Measurements from ENCODE around the gene BMI1.
A peak's percentile ranks its signal among the peaks of the same experiment; 100 is the strongest.
"Not testable (repeated sequence)": the region's sequence is repeated elsewhere in the genome, so short reads cannot be mapped to it uniquely, and the experiment has no call there.

Gene BMI1

DNA sequence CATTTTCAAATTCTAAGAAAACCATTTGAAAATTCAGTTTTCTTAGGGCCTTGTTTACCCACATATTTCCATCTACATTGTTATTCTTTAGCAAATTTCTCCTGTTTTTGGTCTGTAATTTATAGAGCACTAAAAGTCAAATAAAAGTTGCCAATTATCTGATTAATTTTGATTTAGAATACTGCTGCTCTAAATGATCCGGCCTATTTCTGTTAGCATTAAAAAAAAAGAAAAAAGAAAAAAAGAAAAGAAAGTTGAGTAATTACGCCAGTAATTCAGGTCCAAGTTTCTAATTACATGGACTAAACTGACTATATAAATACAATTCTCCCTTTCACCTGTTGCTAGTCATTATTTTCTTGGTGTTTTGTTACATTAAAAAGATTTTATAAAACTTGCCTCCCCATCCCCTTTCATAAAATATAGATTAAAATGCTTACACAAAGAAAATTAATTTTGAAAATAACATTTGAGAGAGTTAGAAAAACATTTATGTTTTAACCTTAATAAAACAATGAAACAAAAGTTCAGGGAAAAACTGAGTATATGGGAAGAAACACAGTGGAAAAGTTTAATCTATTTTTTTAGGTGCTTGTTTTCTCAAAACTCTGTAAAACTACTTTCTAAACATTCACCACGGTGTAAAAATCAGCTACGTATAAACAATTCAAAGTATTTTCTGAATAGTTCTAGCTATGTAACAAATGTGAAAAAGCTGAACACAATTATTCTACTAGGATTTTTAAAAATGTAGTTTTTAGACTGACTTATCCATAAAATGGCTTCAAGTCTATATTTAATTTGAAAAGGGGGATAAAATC lies 11.5 kb upstream of the BMI1 start:
- no peak for TF ChIP-seq ELF4 (IDR thresholded peaks at IDR 0.05)
- TF ChIP-seq FOXM1 (IDR thresholded peaks at IDR 0.05; ENCODE audit: borderline replicate concordance) = no peak
- TF ChIP-seq FOXA1 (IDR thresholded peaks at IDR 0.05) = no peak
- peak; percentile 61; the same call in 1 of the 2 replicates for TF ChIP-seq CTBP1 (IDR thresholded peaks at IDR 0.05; ENCODE audit: borderline replicate concordance)
- TF ChIP-seq HDGF (IDR thresholded peaks at IDR 0.05; ENCODE audit: borderline replicate concordance) = no peak
- TF ChIP-seq LEF1 (IDR thresholded peaks at IDR 0.05; ENCODE audit: borderline replicate concordance) = no peak
- TF ChIP-seq ZNF384 (IDR thresholded peaks at IDR 0.05) = peak; percentile 89
- TF ChIP-seq FOXK2 (IDR thresholded peaks at IDR 0.05) = no peak
- no peak for TF ChIP-seq TARDBP (IDR thresholded peaks at IDR 0.05)
- TF ChIP-seq, protein P1, sequence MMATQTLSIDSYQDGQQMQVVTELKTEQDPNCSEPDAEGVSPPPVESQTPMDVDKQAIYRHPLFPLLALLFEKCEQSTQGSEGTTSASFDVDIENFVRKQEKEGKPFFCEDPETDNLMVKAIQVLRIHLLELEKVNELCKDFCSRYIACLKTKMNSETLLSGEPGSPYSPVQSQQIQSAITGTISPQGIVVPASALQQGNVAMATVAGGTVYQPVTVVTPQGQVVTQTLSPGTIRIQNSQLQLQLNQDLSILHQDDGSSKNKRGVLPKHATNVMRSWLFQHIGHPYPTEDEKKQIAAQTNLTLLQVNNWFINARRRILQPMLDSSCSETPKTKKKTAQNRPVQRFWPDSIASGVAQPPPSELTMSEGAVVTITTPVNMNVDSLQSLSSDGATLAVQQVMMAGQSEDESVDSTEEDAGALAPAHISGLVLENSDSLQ (IDR thresholded peaks at IDR 0.05) = peak; percentile 84
- no peak for TF ChIP-seq L3MBTL2 (conservative IDR thresholded peaks at IDR 0.05)
- no peak for TF ChIP-seq ARNT (IDR thresholded peaks at IDR 0.05)
- no peak for TF ChIP-seq SP1 (IDR thresholded peaks at IDR 0.05)
- TF ChIP-seq NFRKB (IDR thresholded peaks at IDR 0.05) = no peak
- no peak for TF ChIP-seq SUZ12 (IDR thresholded peaks at IDR 0.05)
- TF ChIP-seq BHLHE40 (IDR thresholded peaks at IDR 0.05; ENCODE audit: borderline replicate concordance) = no peak
- ChIA-PET POLR2A (no interaction called here), CTCF (no interaction called here)
- no peak for DNase-seq (ENCODE audit: extremely low spot score)

DNA sequence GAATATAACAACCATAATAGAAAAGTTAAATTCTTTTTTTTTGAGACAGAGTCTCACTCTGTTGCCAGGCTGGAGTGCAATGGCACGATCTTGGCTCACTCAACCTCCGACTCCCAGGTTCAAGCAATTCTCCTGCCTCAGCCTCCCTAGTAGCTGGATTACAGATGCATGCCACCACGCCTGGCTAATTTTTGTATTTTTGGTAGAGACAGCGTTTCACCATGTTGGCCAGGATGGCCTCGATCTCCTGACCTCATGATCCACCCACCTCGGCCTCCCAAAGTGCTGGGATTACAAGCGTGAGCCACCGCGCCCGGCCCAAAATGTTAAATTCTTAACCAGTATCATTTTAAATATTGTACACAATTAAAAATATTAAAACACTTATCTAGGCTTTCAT lies 10.9 kb upstream of the BMI1 start:
- CTCF ChIA-PET; DNase-seq (ENCODE audit: extremely low spot score); POLR2A ChIA-PET: not testable (repeated sequence)

DNA sequence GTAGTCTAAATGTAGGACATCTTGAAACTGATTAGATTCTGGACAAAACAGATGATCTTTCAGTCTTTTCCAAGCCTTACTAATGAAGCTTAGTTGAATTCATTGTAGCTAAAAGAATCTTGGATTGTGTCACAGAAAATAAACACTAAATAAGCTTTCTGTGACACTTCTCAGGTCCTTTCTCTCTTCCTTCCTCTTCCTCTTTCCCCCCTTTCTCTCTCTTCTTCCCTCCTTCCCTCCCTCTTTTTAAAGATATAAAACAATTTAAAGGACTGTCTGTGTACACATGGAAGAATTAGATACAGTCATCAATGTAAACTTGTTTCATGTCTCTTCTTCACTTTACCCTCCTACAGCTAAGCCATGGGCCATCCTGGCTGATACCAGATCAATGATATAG lies 10.0 kb upstream of the BMI1 start:
- no peak for TF ChIP-seq HDGF (IDR thresholded peaks at IDR 0.05; ENCODE audit: borderline replicate concordance)
- DNase-seq (ENCODE audit: extremely low spot score) = no peak
- ChIA-PET CTCF (no interaction called here), POLR2A (no interaction called here)

DNA sequence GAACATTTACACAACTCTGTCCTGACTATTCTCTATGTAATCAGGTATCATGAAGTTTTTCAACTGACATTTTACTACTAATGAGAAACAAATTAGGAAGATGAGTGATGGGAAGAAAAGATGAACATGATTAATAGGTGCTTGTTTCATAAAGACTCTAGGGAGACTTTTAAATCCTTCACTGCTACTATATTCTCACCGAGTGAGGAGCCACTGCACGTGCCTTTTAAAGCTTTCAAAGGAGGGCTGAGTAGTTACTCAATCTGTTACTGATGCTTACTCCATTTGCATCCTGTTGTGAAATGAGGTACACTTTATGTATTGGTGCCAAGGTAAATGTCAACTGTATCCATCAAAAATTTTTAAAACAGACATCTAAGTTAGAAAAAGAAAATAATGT lies 6.0 kb upstream of the BMI1 start:
- DNase-seq (ENCODE audit: extremely low spot score) = no peak
- TF ChIP-seq FOXK2 (IDR thresholded peaks at IDR 0.05) (no peak), ELF4 (IDR thresholded peaks at IDR 0.05) (no peak), CTBP1 (IDR thresholded peaks at IDR 0.05; ENCODE audit: borderline replicate concordance) (peak; percentile 23; the same call in 1 of the 2 replicates), ARNT (IDR thresholded peaks at IDR 0.05) (no peak), TARDBP (IDR thresholded peaks at IDR 0.05) (no peak), NFRKB (IDR thresholded peaks at IDR 0.05) (no peak), L3MBTL2 (conservative IDR thresholded peaks at IDR 0.05) (peak; percentile 49; the same call in 1 of the 2 replicates), SUZ12 (IDR thresholded peaks at IDR 0.05) (no peak)
- TF ChIP-seq, protein P1 (IDR thresholded peaks at IDR 0.05) = peak; percentile 78
- ChIA-PET POLR2A (interaction anchor here (1.7 to 4.2 kb wide), 4 partner anchors 86 to 312 kb away, joined by 6 to 50 read pairs (median 11); partner anchors contain the start of gene DNAJC1), CTCF (no interaction called here)

DNA sequence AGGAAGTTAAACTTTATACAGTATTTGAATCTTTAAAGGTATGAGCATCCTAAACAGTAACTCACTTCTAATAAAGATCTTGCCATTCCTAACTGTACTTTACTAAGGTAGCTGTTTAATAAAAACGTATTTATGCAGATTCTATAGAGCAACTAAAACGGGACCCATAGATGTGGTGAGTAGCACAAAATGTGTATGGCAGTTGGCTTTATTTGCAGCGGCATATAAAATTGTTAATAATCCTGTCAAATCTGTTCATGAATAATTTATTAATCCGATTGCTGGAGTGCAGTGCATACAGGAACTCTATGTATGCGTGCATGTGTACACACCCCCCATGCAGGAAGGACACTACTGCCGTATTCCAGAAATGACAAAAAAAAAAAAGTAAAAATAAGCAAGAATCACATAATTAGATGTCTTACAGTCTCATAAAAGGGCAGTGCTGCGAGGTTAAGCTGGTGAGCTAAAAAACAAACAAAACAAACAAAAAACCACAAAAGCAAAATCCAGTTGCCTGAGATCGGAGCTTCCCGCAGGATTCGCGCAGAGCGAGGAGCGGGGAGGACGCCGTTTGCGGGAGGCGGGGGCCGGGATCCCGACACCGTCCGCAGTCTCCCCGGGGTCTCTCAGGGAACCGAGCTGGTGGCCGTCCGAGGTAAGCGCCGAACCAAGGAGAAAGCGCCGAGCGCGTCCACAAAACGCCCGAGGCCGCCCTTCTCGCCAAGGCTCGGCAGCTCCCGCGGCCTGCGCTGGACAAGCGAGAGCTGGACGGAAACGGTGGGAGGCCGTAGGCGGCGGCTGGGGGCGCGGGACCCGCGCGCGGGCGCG lies 5.2 kb upstream of the BMI1 start:
- ChIA-PET CTCF (interaction anchor here (0.6 kb wide), 1 partner anchor 807 kb away, joined by 3 read pairs; no protein-coding TSS in a partner anchor), POLR2A (interaction anchor here (0.6 to 4.2 kb wide), 29 partner anchors 8 to 639 kb away, joined by 3 to 50 read pairs (median 5); partner anchors contain the start of gene DNAJC1)
- no peak for TF ChIP-seq TARDBP (IDR thresholded peaks at IDR 0.05)
- no peak for TF ChIP-seq NFRKB (IDR thresholded peaks at IDR 0.05)
- 0 out of 2 replicates have a peak, but pooled peaks have one; percentile 2 for TF ChIP-seq L3MBTL2 (conservative IDR thresholded peaks at IDR 0.05)
- TF ChIP-seq FOXM1 (IDR thresholded peaks at IDR 0.05; ENCODE audit: borderline replicate concordance) = no peak
- no peak for TF ChIP-seq LEF1 (IDR thresholded peaks at IDR 0.05; ENCODE audit: borderline replicate concordance)
- no peak for TF ChIP-seq HDGF (IDR thresholded peaks at IDR 0.05; ENCODE audit: borderline replicate concordance)
- no peak for TF ChIP-seq SP1 (IDR thresholded peaks at IDR 0.05)
- TF ChIP-seq ARNT (IDR thresholded peaks at IDR 0.05) = no peak
- TF ChIP-seq FOXK2 (IDR thresholded peaks at IDR 0.05) = no peak
- TF ChIP-seq, protein P1 (IDR thresholded peaks at IDR 0.05) = peak; percentile 63
- TF ChIP-seq SUZ12 (IDR thresholded peaks at IDR 0.05) = no peak
- TF ChIP-seq FOXA1 (IDR thresholded peaks at IDR 0.05) = no peak
- TF ChIP-seq ELF4 (IDR thresholded peaks at IDR 0.05) = no peak
- no peak for DNase-seq (ENCODE audit: extremely low spot score)

All from HEK293T (cell line).